ENCODE data around the gene HDAC9.
A peak's percentile ranks its signal among the peaks of the same experiment; 100 is the strongest.

HDAC9 gene

GRCh38 chr7:18788026-18788425 lies 292.5 kb downstream of the HDAC9 start:
- H3K4me3 ChIP-seq: peak overlapping the region; percentile 39
- peak overlapping the region; percentile 99 for H3K27ac ChIP-seq
- peak overlapping the region; percentile 92 for H3K9ac ChIP-seq (ENCODE audit: insufficient read length)
- no peak for TF ChIP-seq FOXP2 (optimal IDR thresholded peaks at IDR 0.05; ENCODE audit: control extremely low read depth, extremely low read length, insufficient read depth)
- TF ChIP-seq EZH2 (IDR thresholded peaks at IDR 0.05): no peak
- TF ChIP-seq POLR2AphosphoS5 (IDR thresholded peaks at IDR 0.05; ENCODE audit: borderline replicate concordance, low read depth, low read length): no peak
- H3K36me3 ChIP-seq (ENCODE audit: insufficient read depth, low read length): peaks cover 21% of the 10 kb centered on the region; the same call in 1 of the 2 replicates
- no peaks in the 10 kb centered on the region for H3K9me3 ChIP-seq (ENCODE audit: low read depth, low read length)
- no peak for DNase-seq (ENCODE audit: low read depth, low spot score)

- TF ChIP-seq FOXP2 (optimal IDR thresholded peaks at IDR 0.05; ENCODE audit: control extremely low read depth, extremely low read length, insufficient read depth): no peak
- no peak for TF ChIP-seq EZH2 (IDR thresholded peaks at IDR 0.05)
- TF ChIP-seq POLR2AphosphoS5 (IDR thresholded peaks at IDR 0.05; ENCODE audit: borderline replicate concordance, low read depth, low read length): no peak
- H3K27ac ChIP-seq: peak overlapping the region; percentile 94
- H3K9ac ChIP-seq (ENCODE audit: insufficient read length): peak overlapping the region; percentile 18
- no peaks in the 10 kb centered on the region for H3K9me3 ChIP-seq (ENCODE audit: low read depth, low read length)
- peaks cover 21% of the 10 kb centered on the region; the same call in 1 of the 2 replicates for H3K36me3 ChIP-seq (ENCODE audit: insufficient read depth, low read length)
- no peak overlapping the region for H3K4me3 ChIP-seq
- DNase-seq (ENCODE audit: low read depth, low spot score): no peak
Observed at GRCh38 chr7:18792871-18793595, 297.5 kb downstream of the HDAC9 start.

DNA sequence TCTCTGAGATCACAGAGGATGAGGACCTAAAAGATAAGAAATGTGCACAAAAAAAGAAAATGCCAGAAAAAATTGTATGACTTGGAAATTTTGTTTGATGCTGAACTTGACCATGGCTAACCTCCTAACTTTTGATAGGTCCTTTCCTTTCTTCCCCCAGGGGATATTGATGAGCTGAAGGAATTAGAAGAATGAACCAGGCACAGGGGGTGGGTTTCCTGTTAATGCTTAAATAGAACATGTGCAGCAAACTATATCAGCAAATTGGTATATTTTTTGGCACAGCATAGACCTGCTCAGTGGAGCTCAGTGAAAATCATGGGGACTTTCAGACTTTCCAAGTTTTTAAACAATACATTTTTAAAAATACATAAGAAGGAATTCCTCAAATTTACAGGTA lies 300.7 kb downstream of the HDAC9 start:
- no peak for TF ChIP-seq FOXP2 (optimal IDR thresholded peaks at IDR 0.05; ENCODE audit: control extremely low read depth, extremely low read length, insufficient read depth)
- peak; percentile 20; the same call in 1 of the 2 replicates for TF ChIP-seq POLR2AphosphoS5 (IDR thresholded peaks at IDR 0.05; ENCODE audit: borderline replicate concordance, low read depth, low read length)
- TF ChIP-seq EZH2 (IDR thresholded peaks at IDR 0.05): no peak
- Histone ChIP-seq H3K4me3 (peak overlapping the region; percentile 41; the same call in 1 of the 2 replicates), H3K9me3 (ENCODE audit: low read depth, low read length) (no peaks in the 10 kb centered on the region), H3K27ac (peak overlapping the region; percentile 94), H3K36me3 (ENCODE audit: insufficient read depth, low read length) (peaks cover 15% of the 10 kb centered on the region; the same call in 1 of the 2 replicates), H3K9ac (ENCODE audit: insufficient read length) (peak overlapping the region; percentile 39)
- DNase-seq (ENCODE audit: low read depth, low spot score): peak; percentile 86

GRCh38 chr7:18798088-18798906 lies 302.7 kb downstream of the HDAC9 start:
- Histone ChIP-seq H3K27ac (peak overlapping the region; percentile 37; the same call in 1 of the 2 replicates), H3K36me3 (ENCODE audit: insufficient read depth, low read length) (peaks cover 4% of the 10 kb centered on the region; the same call in 1 of the 2 replicates), H3K9me3 (ENCODE audit: low read depth, low read length) (no peaks in the 10 kb centered on the region), H3K9ac (ENCODE audit: insufficient read length) (no peak overlapping the region), H3K4me3 (no peak overlapping the region)
- DNase-seq (ENCODE audit: low read depth, low spot score): no peak
- TF ChIP-seq EZH2 (IDR thresholded peaks at IDR 0.05) (no peak), FOXP2 (optimal IDR thresholded peaks at IDR 0.05; ENCODE audit: control extremely low read depth, extremely low read length, insufficient read depth) (no peak), POLR2AphosphoS5 (IDR thresholded peaks at IDR 0.05; ENCODE audit: borderline replicate concordance, low read depth, low read length) (no peak)

GRCh38 chr7:18799899-18800298 lies 304.4 kb downstream of the HDAC9 start:
- Histone ChIP-seq H3K9me3 (ENCODE audit: low read depth, low read length) (no peaks in the 10 kb centered on the region), H3K9ac (ENCODE audit: insufficient read length) (no peak overlapping the region), H3K36me3 (ENCODE audit: insufficient read depth, low read length) (peaks cover 4% of the 10 kb centered on the region; the same call in 1 of the 2 replicates), H3K4me3 (no peak overlapping the region), H3K27ac (peak overlapping the region; percentile 82)
- no peak for DNase-seq (ENCODE audit: low read depth, low spot score)
- no peak for TF ChIP-seq POLR2AphosphoS5 (IDR thresholded peaks at IDR 0.05; ENCODE audit: borderline replicate concordance, low read depth, low read length)
- TF ChIP-seq EZH2 (IDR thresholded peaks at IDR 0.05): no peak
- no peak for TF ChIP-seq FOXP2 (optimal IDR thresholded peaks at IDR 0.05; ENCODE audit: control extremely low read depth, extremely low read length, insufficient read depth)

GRCh38 chr7:18803923-18804322 lies 308.4 kb downstream of the HDAC9 start:
- TF ChIP-seq POLR2AphosphoS5 (IDR thresholded peaks at IDR 0.05; ENCODE audit: borderline replicate concordance, low read depth, low read length) (no peak), EZH2 (IDR thresholded peaks at IDR 0.05) (no peak), FOXP2 (optimal IDR thresholded peaks at IDR 0.05; ENCODE audit: control extremely low read depth, extremely low read length, insufficient read depth) (no peak)
- peaks cover 8% of the 10 kb centered on the region; the same call in 1 of the 2 replicates for H3K9me3 ChIP-seq (ENCODE audit: low read depth, low read length)
- H3K4me3 ChIP-seq: no peak overlapping the region

GRCh38 chr7:18806177-18806576 lies 310.6 kb downstream of the HDAC9 start:
- no peak overlapping the region for H3K9ac ChIP-seq (ENCODE audit: insufficient read length)
- DNase-seq (ENCODE audit: low read depth, low spot score): no peak
- TF ChIP-seq EZH2 (IDR thresholded peaks at IDR 0.05): no peak
- TF ChIP-seq FOXP2 (optimal IDR thresholded peaks at IDR 0.05; ENCODE audit: control extremely low read depth, extremely low read length, insufficient read depth): no peak
- no peak for TF ChIP-seq POLR2AphosphoS5 (IDR thresholded peaks at IDR 0.05; ENCODE audit: borderline replicate concordance, low read depth, low read length)

More at GRCh38 chr7:18803923-18804322, 308.4 kb downstream of the HDAC9 start:
- peaks cover under 1% of the 10 kb centered on the region; the same call in 1 of the 2 replicates for H3K36me3 ChIP-seq (ENCODE audit: insufficient read depth, low read length)
- no peak overlapping the region for H3K27ac ChIP-seq
- peak overlapping the region; percentile 36 for H3K9ac ChIP-seq (ENCODE audit: insufficient read length)
- no peak for DNase-seq (ENCODE audit: low read depth, low spot score)

GRCh38 chr7:18808026-18808425 lies 312.5 kb downstream of the HDAC9 start:
- no peak for DNase-seq (ENCODE audit: low read depth, low spot score)
- TF ChIP-seq POLR2AphosphoS5 (IDR thresholded peaks at IDR 0.05; ENCODE audit: borderline replicate concordance, low read depth, low read length) (no peak), EZH2 (IDR thresholded peaks at IDR 0.05) (no peak), FOXP2 (optimal IDR thresholded peaks at IDR 0.05; ENCODE audit: control extremely low read depth, extremely low read length, insufficient read depth) (no peak)

More at GRCh38 chr7:18806177-18806576, 310.6 kb downstream of the HDAC9 start:
- H3K4me3 ChIP-seq: no peak overlapping the region
- H3K9me3 ChIP-seq (ENCODE audit: low read depth, low read length): peaks cover 9% of the 10 kb centered on the region; the same call in 1 of the 2 replicates
- H3K27ac ChIP-seq: peak overlapping the region; percentile 0; the same call in 1 of the 2 replicates
- 0 out of 2 replicates have a peak, but pooled peaks cover 3% of the 10 kb centered on the region for H3K36me3 ChIP-seq (ENCODE audit: insufficient read depth, low read length)

More at GRCh38 chr7:18808026-18808425, 312.5 kb downstream of the HDAC9 start:
- H3K27ac ChIP-seq: no peak overlapping the region
- peaks cover 9% of the 10 kb centered on the region for H3K9me3 ChIP-seq (ENCODE audit: low read depth, low read length)
- no peak overlapping the region for H3K9ac ChIP-seq (ENCODE audit: insufficient read length)
- no peak overlapping the region for H3K4me3 ChIP-seq
- 0 out of 2 replicates have a peak, but pooled peaks cover 3% of the 10 kb centered on the region for H3K36me3 ChIP-seq (ENCODE audit: insufficient read depth, low read length)

Measured in SK-N-MC (cell line).